H1 (cell line): ENCODE measurements around the gene TRAIP. TPM values are rescaled to one million over a fixed set of nuclear protein-coding genes. Genes with fewer than 3 reads are reported as not detected.

Source experiments
- BACH1 ChIP-seq: IDR thresholded peaks from 2 replicates; pipeline ENCODE4 v1.6.1; 2012; ENCODE audit warnings: low read length, improper control_type of control experiment
- CHD2 ChIP-seq: IDR thresholded peaks from 2 replicates; pipeline ENCODE4 v1.6.1; 2012; ENCODE audit warnings: low read length, improper control_type of control experiment
- CTBP2 ChIP-seq: IDR thresholded peaks from 2 replicates; pipeline ENCODE4 v1.7.0; 2011; ENCODE audit warnings: borderline replicate concordance, mild to moderate bottlenecking, moderate library complexity, mixed read lengths, low read length; ENCODE audit not compliant: insufficient read depth, insufficient read length
- CTCF ChIP-seq, 3 experiments: IDR thresholded peaks; 1 replicate in 2 of 3; 2 replicates in 1 of 3; pipeline versions ENCODE4 v1.5.1 to v1.6.1; 2011; ENCODE audit warnings: low read length in 3 of 3, mild to moderate bottlenecking in 3 of 3, inconsistent platforms in 2 of 3, low read depth in 1 of 3, moderate library complexity in 1 of 3; ENCODE audit not compliant: insufficient read depth in 1 of 3; ENCODE audit errors: control extremely low read depth in 1 of 3
- FOSL1 ChIP-seq: IDR thresholded peaks from 2 replicates; pipeline ENCODE4 v1.6.1; 2011; ENCODE audit warnings: mild to moderate bottlenecking, low read depth, low read length, moderate library complexity; ENCODE audit not compliant: insufficient read depth
- HDAC2 ChIP-seq, 2 experiments: fragments of 300-600 bp in 1 of 2; sonication (generic) in 1 of 2; IDR thresholded peaks; 2 replicates each; pipeline ENCODE4 v1.6.1; 2011 to 2012; ENCODE audit warnings: low read depth in 2 of 2, low read length in 2 of 2, mild to moderate bottlenecking in 2 of 2, moderate library complexity in 2 of 2, borderline replicate concordance in 1 of 2, inconsistent platforms in 1 of 2
- NANOG ChIP-seq: IDR thresholded peaks from 2 replicates; pipeline ENCODE4 v1.6.1; 2011; ENCODE audit warnings: low read length, low read depth, mild to moderate bottlenecking, inconsistent platforms; ENCODE audit not compliant: insufficient read depth, poor library complexity, severe bottlenecking
- RBBP5 ChIP-seq: IDR thresholded peaks from 2 replicates; pipeline ENCODE4 v1.7.1; 2012; ENCODE audit warnings: low read depth, mild to moderate bottlenecking, inconsistent platforms, low read length, moderate library complexity, borderline replicate concordance
- SAP30 ChIP-seq: fragments of 300-600 bp; sonication (generic); IDR thresholded peaks from 2 replicates; pipeline ENCODE4 v1.7.1; 2012; ENCODE audit warnings: low read length, moderate library complexity, mild to moderate bottlenecking, inconsistent platforms; ENCODE audit not compliant: insufficient read depth, insufficient replicate concordance
- SIN3A ChIP-seq, 2 experiments: IDR thresholded peaks in 1 of 2; conservative IDR thresholded peaks in 1 of 2; 2 replicates each; pipeline ENCODE4 v1.6.1; 2011 to 2012; ENCODE audit warnings: low read length in 2 of 2, improper control_type of control experiment in 1 of 2, low read depth in 1 of 2, mild to moderate bottlenecking in 1 of 2
- SIRT6 ChIP-seq: IDR thresholded peaks from one replicate; pipeline ENCODE4 v1.7.1; 2012; ENCODE audit warnings: low read length, inconsistent platforms
- SIX5 ChIP-seq: IDR thresholded peaks from 2 replicates; pipeline ENCODE4 v1.6.1; 2011; ENCODE audit warnings: mild to moderate bottlenecking, low read depth, low read length
- TAF1 ChIP-seq: IDR thresholded peaks from 2 replicates; pipeline ENCODE4 v1.6.1; 2011; ENCODE audit warnings: mild to moderate bottlenecking, low read depth, low read length
- ZNF274 ChIP-seq: IDR thresholded peaks from 2 replicates; pipeline ENCODE4 v1.7.0; 2012; ENCODE audit warnings: low read length, borderline replicate concordance; ENCODE audit errors: extremely low read depth
- polyA plus RNA-seq, 7 experiments: library from polyadenylated mRNA; depleted of rRNA in 3 of 7; stranded (reverse) in 5 of 7; unstranded in 2 of 7; fragments of >200 nt in 5 of 7; fragments of 200-250 nt in 2 of 7; gene quantifications; 1 replicate in 5 of 7; 2 replicates in 1 of 7; 4 replicates in 1 of 7; pipeline versions ENCODE4 v1.2.1 to v1.2.3, GENCODE V29; 2011 to 2013; ENCODE audit warnings: missing spikeins in 2 of 7, mixed read lengths in 2 of 7
- total RNA-seq: library from RNA; stranded (reverse); fragmentation: NEBNext Ultra II Directional; extraction: Animal tissue kit (Norgen Biotek cat#: 25700); gene quantifications from 2 replicates; pipeline ENCODE4 v1.2.1, GENCODE V29; 2021

The TRAIP gene
- total and polyA plus RNA-seq, 2 of the 8 experiments (the other 6 are each of a cell fraction or from before 2014, with no cell fraction given) = 27.7 to 28.1 TPM

- TF ChIP-seq CTBP2 (no peak), HDAC2 (IDR thresholded peaks at IDR 0.05; ENCODE audit: borderline replicate concordance in 1 of 2, low read depth in 2 of 2, low read length in 2 of 2) (peak in 1 of 2 experiments; percentile 52; a peak in 1 of 4 replicates), SIX5 (no peak), CHD2 (no peak), BACH1 (no peak), TAF1 (no peak), RBBP5 (no peak), SAP30 (peak; percentile 94), CTCF (IDR thresholded peaks at IDR 0.05; ENCODE audit: control extremely low read depth in 1 of 3, insufficient read depth in 1 of 3, low read depth in 1 of 3, low read length in 3 of 3) (no peak), NANOG (no peak), SIRT6 (no peak), SIN3A (conservative IDR thresholded peaks at IDR 0.05 in 1 of 2, IDR thresholded peaks at IDR 0.05 in 1 of 2; ENCODE audit: low read depth in 1 of 2, low read length in 2 of 2) (peak; percentile 97), FOSL1 (no peak), ZNF274 (no peak)
- TF ChIP-seq, all 59 proteins: peak for 4
Measured at GRCh38 chr3:49867871-49868321, 11.5 kb upstream of the TRAIP start (continued).
